Activated T-cell treated with anti-CD3 and anti-CD28 coated beads for 24 hours (primary cell): ENCODE measurements around the gene MAD1L1.
"Not testable (repeated sequence)": the region's sequence is repeated elsewhere in the genome, so short reads cannot be mapped to it uniquely, and the experiment has no call there.

ENCODE experiments used
- DNase-seq: peaks from one replicate; pipeline ENCODE4 v3.0.0-alpha.2; 2020; ENCODE audit warnings: low read depth

MAD1L1 gene

DNA sequence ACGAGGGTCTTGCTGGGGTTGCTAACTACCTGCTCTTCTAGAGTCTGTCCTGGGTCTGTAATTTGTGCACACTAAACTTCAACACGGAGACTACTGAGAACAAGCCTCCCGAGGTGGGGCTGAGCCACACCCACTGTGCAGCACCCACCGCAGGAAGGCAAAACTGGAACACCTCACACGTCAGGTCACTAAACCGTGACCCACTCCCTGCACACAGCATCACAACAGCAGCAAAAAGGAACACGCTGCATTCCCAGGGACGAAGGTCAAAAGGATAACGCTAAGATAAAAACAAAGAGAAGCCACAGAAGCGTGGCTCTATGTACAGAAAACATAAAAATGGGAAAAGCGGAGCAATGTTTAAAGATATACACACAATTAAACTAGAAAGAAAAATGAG lies 170.1 kb downstream of the MAD1L1 start:
- no peak for DNase-seq

DNA sequence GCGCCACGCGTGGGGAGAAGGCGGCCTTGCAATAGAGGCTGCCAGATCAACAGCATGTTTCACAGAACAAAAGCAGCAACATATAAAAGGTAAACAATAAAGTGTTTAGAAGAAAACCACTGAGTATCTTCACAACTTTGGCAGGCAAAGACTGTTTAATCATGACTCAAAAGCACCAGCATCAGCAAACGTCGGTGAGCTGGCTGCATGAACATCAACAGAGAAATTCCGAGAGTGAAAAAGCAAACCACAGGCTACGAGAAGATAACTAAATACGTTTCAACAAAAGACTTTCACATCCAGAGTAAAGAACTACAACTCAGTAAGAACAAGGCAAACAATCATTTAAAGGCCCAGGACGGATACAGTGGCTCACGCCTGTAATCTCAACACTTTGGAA lies 172.0 kb downstream of the MAD1L1 start:
- DNase-seq: no peak

DNA sequence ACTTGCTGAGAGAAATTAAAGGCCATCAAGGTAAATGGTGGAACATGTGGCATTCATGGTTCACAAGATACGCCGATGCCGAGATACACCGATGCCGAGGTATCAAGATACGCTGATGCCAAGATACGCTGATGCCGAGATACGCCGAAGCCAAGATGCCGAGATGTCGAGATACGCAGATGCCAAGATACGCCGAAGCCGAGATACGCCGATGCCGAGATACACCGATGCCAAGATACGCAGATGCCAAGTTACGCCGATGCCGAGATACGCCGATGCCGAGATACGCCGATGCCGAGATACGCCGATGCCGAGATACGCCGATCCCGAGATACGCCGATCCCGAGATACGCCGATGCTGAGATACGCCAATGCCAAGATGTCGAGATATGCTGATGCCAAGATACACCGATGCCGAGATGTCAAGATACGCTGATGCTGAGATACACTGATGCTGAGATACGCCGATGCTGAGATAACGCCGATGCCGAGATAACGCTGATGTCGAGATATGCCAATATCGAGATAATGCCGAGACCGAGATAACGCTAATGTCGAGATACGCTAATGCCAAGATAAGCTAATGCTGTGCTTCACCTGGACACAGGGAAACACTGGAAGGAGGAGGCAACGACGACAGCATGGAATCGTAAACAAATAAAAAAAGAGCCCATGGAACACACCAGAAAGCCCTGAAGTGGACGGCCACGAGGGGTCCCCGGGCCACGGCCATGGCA lies 172.6 kb downstream of the MAD1L1 start:
- DNase-seq: no peak

DNA sequence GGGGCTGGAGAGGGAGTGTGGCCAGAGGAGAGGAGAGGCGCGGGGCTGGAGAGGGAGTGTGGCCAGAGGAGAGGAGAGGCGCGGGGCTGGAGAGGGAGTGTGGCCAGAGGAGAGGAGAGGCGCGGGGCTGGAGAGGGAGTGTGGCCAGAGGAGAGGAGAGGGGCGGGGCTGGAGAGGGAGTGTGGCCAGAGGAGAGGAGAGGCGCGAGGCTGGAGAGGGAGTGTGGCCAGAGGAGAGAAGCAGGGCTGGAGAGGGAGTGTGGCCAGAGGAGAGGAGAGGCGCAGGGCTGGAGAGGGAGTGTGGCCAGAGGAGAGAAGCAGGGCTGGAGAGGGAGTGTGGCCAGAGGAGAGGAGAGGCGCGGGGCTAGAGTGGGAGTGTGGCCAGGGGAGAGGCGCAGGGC lies 174.5 kb downstream of the MAD1L1 start:
- not testable (repeated sequence) for DNase-seq

DNA sequence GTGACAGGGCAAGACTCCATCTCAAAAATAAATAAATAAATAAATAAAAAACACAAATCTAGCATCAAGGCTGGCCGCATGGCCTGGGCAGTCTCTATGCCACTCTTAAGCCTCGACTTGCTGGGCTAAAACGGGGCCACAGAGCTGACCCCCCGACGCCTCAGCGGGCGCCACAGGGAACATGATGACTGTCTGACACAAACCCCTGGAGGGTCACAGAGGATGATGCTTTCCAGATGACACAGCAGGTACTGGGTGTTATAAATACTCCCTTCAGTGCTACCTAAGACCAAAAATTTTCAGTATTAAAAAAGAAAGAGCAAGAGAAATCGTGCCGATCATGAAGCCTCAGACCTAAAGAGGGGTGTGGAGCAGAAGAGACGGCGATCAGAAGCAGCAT lies 176.8 kb downstream of the MAD1L1 start:
- DNase-seq: no peak

DNA sequence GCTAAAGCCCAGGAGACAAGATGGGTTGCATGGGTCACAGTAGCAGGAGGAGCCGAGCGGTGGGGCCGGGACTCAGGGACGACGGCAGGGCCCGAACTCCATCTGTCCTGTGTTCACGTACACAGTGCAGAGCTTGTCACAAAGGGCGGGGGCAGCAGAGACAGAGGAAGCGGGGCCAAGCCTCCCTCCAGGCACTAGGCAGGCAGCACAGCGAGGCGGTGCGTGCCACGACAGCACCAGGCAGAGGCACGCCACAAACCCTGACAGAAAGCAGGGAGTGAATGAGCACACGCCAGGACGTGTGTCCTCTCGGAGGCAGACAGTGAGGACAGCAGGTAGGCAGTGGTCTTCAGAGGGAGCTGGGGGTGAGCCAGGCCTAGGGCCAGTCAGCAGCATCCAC lies 177.8 kb downstream of the MAD1L1 start:
- no peak for DNase-seq

DNA sequence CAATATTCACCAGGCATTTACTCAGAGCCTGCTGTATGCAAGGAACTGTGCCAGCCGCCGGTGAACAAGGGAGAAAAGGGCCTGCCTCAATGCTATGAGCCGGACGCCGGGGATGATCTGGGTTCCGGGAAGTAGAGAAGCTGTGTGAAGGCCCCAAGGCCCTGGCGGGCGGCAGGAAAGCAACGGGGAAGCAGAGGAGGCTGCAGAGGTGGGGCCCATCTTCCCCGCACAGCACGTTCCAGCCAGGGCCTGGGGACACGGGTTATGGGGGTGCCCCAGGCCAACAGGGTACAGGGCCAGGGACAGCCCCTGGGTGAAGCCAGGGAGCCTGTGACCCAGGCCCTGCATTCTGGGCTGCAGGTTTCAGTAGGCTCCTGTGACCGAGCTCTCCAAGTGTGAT lies 179.3 kb downstream of the MAD1L1 start:
- DNase-seq: no peak

DNA sequence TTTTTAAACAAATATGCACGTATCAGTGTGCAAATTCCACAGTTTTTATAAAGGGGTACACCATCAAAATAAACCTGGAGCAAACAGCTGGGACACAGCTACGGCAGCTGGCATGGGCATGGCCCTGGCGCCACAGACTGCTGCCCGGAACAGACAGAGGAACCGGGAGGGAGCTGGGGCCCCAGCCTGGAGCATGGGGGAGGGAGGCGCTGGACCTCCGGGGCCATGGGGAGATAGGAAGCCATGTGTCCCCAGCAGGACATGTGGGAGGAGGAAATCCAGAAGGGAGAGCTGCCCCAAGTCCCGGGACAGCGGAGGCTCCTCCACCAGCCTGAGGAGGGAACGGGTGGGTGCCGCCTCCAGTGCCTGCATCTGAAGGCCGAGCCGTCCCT lies 180.1 kb downstream of the MAD1L1 start:
- no peak for DNase-seq

DNA sequence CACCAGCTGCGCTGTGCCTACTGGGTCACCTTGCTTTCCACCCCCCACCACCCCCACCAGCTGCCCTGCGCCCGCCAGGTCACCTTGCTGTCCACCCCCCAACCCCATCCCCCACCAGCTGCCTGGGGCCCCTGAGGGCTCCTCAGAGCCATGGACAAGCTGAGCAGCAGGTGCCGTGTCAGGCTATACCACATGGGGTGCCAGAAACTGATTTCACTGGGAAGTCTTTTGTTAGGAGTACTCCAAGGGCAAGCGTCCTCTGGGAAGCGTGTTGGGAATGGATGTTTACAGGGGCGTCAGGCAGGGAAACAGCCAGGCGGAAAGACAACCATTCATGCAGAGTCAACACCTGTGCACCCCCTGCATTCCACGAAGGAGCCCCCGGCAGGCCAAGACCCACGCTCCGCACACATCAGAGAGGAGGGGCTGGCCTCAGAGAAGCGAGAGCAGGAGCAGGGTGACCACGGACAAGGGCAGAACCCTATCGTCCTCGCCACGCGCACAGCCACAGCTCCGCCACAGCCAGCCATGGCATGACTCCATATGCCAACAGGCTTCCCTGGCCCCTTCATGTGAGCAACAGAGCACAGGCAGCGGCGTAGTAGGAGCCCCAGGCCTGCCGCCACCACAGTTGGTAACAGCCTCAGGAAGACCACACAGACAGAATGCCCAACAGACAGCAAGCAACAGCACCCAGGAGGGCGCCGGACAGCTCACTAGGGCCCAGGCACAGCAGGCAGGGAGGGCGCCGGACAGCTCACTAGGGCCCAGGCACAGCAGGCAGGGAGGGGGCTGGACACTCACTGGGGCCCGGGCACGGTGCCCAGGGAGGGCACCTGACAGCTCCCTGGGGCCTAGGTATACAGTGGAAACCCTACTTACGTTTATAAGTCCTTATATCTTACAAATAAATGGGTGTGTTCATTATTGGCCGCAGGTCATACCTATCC lies 180.8 kb downstream of the MAD1L1 start:
- DNase-seq: no peak

DNA sequence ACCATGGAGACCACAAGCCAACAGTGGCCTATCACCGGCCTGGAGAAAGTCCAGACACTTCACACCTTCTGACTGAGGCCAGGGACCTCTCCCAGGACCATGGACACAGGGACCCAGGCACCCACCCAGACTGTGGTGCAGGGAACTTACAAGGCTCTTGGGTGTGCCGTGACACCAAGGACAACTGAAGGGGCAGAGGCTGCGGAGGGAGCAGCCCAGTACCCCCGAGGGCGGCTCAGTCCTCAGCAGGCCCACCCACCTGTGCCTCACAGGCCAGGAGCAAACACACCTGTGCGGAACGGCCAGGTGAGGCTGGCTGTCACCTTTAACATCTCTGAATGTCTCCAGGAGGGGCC lies 182.3 kb downstream of the MAD1L1 start:
- DNase-seq: no peak

DNA sequence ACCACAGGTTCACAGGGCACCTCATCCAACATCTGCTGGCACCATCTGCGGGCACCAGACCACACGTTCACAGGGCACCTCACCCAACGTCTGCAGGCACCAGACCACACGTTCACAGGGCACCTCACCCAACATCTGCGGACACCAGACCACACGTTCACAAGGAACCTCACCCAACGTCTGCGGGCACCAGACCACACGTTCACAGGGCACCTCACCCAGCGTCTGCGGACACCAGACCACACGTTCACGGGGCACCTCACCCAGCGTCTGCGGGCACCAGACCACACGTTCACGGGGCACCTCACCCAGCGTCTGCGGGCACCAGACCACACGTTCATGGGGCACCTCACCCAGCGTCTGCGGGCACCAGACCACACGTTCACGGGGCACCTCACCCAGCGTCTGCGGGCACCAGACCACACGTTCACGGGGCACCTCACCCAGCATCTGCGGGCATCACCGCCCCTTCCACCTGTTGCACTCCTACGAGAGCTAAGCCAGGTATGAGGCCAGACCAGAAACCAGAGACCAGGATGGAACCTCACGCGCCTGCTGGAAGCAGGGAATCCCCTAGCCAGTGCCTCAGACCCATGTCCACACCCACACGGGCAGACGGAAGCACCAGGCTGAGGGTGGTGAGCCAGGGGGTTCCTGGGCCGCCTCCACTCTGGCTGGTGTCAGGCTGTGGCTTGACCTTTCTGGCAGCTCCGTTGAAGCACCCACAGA lies 182.8 kb downstream of the MAD1L1 start:
- no peak for DNase-seq

DNA sequence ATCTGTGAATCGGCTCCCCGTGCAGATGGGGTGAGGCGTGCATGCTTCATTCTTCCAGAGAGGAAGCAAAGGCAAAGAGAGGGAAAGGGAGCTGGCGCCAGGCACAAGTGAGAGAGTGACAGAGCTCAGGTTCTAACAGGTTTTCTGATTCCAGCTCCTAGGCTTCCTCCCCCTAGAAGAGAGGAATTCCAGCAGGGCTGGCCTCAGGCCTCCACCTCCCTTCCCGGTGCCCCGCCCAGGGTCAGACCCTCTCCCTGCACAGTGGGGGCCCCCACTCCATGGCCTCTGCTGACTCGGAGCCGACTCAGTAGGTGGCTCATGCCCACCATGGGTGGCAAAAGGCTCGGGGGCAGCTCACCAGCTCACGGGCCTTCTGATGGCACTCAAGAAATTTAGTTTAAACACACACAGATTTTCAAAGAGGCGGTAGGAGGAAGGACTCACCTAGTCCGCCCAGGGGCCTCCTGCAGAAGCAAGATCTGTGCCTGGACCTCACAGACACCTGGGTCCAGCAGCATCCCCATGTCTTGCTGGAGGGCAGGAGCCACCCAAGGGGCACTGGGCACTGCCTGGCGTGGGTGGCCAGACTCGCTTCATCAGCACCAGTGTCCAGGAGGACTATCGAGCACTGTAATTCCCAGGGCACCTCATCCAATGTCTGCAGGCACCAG lies 183.5 kb downstream of the MAD1L1 start:
- no peak for DNase-seq

DNA sequence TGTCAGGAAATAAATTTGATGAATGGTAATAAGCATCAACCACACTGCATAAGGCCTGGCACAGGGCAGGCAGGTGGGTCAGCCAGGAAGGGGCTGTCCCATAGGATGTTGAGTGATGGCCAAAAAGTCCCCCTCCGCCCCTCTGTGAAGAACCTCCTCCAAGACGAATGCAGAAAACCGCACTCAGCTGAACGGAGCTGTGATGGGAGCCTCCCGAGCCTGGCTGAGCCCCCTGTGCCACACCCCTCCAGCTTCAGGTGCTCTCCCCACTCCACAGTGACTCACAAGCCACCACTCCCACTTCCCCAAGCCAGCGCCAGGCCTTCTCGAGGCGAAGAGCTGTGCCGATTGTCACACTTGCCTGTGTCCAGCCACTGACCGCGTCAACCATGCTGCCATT lies 184.2 kb downstream of the MAD1L1 start:
- DNase-seq: no peak

DNA sequence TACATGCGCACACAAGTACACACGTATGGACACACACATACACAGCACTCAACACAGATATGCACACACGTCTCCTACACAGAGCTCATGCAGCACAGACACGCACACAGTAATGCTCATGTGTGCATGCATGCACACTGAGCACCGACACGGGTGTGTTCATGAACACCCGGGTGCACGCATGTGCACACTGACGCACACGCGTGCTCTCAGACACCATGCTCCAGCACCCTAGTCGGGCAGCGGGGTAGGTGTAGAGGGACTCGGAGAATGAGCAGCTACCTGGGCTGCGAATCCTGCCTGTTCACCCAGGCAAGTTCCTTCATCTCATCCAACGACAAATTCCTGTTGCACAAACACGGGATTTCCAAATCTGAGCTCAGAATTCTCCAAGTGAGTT lies 184.7 kb downstream of the MAD1L1 start:
- no peak for DNase-seq

DNA sequence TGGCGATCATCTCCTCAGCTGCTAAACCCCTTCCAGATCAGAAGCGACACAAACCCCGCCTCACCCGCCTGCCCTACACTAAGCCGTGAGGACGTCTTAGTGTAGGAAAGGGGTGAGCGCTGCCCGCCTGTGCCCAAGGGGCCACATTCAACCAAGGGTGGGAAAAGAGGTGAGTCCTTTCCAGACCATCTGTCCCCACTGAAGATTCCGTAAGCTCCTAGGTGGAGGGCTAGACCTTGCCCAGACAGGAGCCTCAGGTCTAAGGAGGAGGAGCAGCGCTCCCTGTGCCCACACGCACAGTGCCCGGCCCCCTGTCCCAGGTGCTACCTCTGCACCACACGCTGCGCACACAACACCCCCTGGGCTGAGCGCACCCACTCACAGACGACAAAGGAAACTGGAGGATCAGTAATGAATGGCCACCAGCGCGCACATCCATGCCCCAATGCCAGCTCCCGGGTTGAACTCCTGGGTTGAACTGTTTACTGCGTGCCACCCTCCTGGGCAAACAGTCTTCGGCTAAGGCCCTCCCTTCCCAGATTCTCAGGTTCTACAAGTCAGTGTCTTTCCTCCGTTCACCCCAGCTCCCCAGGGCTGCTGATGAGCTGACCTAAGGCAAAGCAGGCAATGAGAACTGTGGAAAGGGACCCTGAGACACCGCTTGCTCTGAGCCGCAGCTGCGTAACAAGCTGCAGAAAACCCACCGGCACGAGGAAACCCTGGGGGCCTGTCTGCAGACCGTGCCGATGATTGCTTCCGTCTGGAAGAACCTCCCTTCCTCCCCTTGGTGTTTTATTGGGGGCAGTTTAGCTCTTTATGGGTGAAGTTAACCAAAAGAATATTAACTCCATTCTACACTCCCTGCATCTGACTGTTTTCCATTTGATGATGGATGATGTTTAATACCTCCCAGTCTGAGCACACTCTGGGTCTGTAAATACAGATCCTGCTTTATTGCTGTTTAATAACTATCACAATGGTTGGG lies 185.9 kb downstream of the MAD1L1 start:
- no peak for DNase-seq

DNA sequence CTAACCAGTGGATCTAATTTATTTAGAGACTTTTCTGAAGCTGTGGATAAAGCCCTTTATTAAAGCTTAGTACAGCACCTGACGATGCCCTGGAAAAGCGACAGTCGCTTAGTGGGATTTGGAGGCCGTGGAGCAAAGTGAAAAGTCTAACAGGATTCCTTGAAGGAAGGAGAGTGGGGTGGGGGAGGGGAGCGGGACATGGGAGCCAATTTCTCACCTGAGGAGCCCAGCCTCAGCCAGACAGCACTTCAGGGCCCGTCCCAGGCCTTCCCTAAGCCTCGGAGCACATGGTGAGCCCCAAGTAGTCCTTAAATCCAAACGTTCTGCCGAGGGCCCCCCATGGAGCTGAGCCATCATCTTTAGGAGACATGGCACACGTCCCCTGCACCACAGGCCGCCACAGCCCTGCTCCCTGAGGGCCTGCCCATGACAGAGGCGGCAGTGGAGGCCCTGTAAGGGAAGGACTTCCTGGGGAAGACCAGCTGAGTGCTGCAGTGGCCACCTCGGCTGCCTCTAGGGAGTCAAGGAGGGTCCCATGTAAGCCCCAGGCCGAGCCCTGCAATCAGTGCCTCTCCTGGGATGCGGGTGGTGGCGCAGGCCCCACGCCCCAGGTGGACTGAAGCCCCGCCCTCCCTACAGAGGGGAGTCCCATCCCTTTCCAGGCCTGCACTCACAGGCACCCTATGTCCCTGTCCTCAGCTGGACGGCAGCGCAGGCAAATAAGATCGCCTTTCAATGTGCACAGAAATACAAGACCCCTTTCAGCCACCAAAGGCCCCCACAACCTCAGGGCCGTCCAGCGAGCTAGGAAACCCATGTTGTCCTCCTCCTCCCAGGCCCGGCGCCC lies 187.0 kb downstream of the MAD1L1 start:
- DNase-seq: no peak

DNA sequence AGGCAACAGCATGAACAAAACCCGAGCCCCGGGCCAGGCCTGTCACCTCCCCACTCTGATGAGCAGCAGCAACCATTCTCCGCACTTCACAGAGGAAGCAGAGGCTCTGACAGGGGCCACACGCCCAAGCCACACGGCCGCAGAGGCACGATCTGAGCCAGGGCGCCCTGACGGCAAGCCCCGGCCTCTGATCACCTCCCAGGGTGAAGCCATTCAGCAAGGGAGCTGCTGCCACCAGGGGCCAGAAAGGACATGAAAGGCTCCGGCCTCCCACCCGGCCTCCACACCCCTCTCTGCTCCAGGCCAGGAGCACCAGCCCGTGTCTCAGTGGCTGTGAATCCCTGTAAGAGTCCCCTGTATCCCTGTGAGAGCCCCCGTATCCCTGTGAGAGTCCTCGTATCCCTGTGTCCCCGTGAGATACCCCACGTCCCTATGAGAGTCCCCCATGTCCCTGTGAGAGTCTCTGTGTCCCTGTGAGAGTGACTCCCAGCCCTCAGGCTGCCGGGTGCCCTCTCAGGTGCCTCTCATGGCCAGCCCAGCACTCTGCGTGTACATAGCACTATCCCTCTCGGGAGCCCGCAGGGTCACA lies 187.8 kb downstream of the MAD1L1 start:
- no peak for DNase-seq

DNA sequence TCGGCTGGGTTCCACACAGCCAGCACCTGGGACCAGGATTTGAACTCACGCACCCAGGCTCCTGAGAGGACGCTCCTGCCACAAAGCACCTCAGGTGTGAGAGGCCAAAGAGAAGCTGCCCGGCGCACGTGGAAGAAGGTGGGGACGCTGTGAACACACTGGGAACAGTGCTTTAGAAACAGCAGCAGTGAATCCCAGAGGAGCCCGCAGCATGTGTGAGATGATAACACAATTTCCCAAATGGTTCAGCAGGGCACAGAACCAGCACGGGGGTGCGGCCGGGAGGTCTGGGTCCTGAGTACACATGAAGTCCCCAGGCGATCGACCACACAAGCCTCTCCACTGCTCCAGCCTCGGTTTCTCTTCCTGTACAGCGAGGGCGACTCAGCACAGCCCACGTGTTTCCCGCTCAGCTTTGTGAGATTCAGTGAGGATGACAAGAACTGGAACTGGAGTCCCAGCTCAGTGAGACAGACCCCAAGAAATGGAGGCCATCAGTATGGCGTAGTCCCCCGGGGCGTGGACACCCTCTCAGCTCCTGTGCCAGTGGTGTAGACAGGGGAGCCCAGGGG lies 188.3 kb downstream of the MAD1L1 start:
- DNase-seq: no peak

DNA sequence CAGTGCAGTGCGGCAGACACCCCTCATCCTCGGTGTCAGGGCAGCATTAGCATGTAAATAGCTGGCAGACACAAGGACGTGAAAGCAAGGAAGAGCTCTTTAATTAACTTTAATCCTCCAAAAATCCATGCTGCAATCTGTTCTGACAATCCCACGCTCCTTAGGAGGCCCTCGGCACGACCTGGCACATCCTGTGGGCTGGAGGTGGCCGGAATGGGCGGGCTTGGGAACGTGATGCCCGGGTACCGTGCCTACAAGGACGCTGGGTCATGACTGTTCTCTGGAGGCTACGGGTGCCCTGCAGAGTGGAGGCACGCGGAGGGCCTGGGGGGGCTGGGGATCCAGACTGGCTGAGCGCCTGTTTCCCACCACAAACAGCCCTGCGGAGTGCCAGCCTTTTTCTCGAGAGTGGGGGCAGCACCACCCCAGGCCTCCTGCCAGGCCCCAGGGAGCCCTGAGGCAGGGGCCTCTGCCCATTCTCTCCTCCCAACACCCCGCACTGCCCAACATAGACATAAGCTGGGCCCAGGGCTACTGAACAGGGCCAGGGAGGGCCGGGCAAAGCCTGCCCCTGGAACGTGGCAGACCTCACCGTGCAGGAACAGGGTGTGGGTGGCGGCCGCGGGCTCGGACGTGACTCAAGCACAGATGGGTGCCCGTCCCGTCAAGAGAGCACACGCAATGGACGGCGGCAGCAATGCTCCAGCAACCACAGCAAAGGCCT lies 189.3 kb downstream of the MAD1L1 start:
- no peak for DNase-seq
